ENCODE results near the gene ATOH8. TPM values are rescaled to one million over a fixed set of nuclear protein-coding genes. Genes with fewer than 3 reads are reported as not detected.

The ATOH8 gene
- total RNA-seq, 1 donor from 2014 or later: 7.7 TPM

DNA sequence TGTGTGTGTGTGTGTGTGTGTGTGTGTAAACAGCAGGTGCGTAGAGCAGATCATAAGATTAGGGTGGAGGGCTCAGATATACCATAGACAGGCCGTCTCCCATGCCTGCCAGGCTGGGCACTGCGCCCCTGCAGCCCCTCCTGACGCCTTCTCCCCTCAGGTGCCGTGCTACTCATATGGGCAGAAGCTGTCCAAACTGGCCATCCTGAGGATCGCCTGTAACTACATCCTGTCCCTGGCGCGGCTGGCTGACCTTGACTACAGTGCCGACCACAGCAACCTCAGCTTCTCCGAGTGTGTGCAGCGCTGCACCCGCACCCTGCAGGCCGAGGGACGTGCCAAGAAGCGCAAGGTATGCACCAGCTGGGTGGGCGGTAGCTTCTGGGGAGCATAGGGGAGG is 10.0 kb downstream of the ATOH8 start:
- H3K9me3 Mint-ChIP-seq: no peaks in the 10 kb centered on the region
- H3K4me1 Mint-ChIP-seq: peaks cover 57% of the 10 kb centered on the region
- no peak overlapping the region for H3K27ac Mint-ChIP-seq (ENCODE audit: unreplicated experiment)
- TF ChIP-seq, protein P1, sequence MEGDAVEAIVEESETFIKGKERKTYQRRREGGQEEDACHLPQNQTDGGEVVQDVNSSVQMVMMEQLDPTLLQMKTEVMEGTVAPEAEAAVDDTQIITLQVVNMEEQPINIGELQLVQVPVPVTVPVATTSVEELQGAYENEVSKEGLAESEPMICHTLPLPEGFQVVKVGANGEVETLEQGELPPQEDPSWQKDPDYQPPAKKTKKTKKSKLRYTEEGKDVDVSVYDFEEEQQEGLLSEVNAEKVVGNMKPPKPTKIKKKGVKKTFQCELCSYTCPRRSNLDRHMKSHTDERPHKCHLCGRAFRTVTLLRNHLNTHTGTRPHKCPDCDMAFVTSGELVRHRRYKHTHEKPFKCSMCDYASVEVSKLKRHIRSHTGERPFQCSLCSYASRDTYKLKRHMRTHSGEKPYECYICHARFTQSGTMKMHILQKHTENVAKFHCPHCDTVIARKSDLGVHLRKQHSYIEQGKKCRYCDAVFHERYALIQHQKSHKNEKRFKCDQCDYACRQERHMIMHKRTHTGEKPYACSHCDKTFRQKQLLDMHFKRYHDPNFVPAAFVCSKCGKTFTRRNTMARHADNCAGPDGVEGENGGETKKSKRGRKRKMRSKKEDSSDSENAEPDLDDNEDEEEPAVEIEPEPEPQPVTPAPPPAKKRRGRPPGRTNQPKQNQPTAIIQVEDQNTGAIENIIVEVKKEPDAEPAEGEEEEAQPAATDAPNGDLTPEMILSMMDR (conservative IDR thresholded peaks at IDR 0.05): no peak
- no peaks in the 10 kb centered on the region for H3K36me3 Mint-ChIP-seq (ENCODE audit: low read depth)
- no peaks in the 10 kb centered on the region for H3K27me3 Mint-ChIP-seq (ENCODE audit: low read depth)
- DNase-seq (ENCODE audit: low read depth, low spot score): no peak
- peak overlapping the region; percentile 17 for H3K4me3 Mint-ChIP-seq

DNA sequence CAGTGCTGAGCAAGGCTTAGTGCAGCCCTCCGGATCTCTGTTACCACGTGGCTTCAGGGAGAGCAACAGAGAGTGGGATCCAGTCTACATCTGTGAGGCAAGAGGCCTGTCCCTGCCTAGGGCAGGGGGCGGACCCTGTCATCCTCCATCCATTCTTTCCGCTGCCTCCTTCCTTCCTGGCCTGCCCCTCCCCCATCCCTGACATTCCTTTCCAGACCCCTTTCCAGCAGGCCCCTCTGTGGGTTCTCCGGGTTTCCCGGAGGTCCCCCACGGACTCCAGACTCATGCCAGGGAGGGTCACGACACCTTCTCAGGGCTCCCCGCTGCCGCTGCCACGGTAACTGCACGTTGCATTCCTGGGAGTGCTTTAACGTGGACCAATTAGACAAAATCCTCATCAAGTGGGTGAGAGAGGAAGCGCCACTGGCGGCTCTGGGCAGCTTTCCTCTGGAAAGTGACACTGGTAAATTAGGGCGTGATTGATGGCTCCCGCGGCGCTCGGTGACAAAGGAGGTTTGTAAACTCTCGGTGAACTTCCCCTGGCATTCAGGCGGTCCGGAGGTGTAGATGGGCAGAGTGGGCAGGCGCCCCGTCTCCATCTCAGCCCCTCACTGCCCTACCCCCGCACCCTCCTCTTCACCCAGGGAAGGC is 11.4 kb downstream of the ATOH8 start:
- Mint-ChIP-seq H3K36me3 (ENCODE audit: low read depth) (no peaks in the 10 kb centered on the region), H3K4me1 (peaks cover 62% of the 10 kb centered on the region), H3K4me3 (peak overlapping the region; percentile 82), H3K27ac (ENCODE audit: unreplicated experiment) (peak overlapping the region; percentile 94), H3K27me3 (ENCODE audit: low read depth) (no peaks in the 10 kb centered on the region), H3K9me3 (no peaks in the 10 kb centered on the region)
- TF ChIP-seq, protein P1 (conservative IDR thresholded peaks at IDR 0.05): no peak
- DNase-seq (ENCODE audit: low read depth, low spot score): peak; percentile 66

DNA sequence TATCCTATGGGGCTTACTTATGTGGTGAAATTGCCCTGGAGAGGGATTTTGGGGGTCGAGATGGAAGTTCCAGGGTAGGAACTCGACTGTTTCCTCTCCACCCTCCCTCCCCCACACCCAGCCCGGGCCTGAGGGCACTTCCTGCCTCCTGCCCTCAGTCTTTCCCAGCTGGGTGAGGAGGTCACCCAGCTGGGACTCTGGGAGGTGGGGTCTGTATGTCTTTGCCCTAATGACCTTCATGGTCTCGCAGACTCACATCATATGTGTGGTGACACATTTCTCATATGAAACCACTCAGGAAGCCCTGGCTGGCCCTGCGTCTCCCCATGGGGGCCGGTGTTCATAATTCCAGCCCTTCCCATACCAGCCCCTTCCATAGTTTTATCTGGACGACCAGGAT is 12.4 kb downstream of the ATOH8 start:
- H3K4me1 Mint-ChIP-seq: peaks cover 58% of the 10 kb centered on the region
- H3K4me3 Mint-ChIP-seq: peak overlapping the region; percentile 82
- TF ChIP-seq, protein P1 (conservative IDR thresholded peaks at IDR 0.05): no peak
- no peak overlapping the region for H3K27ac Mint-ChIP-seq (ENCODE audit: unreplicated experiment)
- H3K9me3 Mint-ChIP-seq: no peaks in the 10 kb centered on the region
- H3K36me3 Mint-ChIP-seq (ENCODE audit: low read depth): no peaks in the 10 kb centered on the region
- H3K27me3 Mint-ChIP-seq (ENCODE audit: low read depth): no peaks in the 10 kb centered on the region
- DNase-seq (ENCODE audit: low read depth, low spot score): no peak

DNA sequence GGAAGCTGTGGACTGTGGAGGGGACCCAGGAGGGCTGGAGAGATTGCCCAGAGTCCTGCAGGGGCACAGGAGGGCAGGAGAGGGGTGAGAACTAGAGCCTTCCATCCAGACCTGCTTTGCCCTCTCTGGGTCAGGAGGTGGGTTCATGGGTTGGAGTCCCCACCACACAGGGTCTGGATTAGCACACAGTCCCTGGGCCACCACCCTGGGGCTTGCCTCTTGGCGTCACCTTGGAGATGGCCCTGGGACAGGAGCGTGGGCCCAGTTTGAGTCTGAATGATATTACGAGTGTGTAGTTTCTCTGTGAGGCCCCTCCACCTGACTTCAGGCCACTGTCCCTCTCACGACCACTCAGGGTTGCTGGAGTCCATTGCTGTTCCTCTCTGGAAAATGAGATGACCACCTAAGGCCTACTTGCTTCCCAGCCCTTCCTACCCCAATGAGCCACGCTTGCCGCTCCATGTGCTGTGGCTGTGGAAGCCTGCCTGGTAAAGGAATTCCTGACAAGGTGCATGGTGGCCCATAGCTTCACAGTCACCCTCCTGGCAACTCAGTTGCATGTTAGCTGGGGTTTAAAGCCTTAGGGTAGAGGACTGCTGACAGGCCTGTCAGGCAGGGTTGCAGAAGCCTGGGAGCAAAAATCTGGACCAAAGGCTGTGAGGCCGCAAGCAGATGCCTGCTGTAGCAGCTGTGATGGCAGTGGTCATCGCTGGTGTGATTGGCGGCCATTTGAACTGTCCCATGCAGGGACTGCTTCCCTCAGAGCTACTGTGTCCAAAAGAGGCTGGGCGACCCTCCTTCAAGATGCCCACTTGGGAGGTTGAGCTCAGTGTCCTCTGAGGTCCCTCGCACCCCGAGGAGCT is 14.2 kb downstream of the ATOH8 start:
- Mint-ChIP-seq H3K27ac (ENCODE audit: unreplicated experiment) (no peak overlapping the region), H3K9me3 (no peaks in the 10 kb centered on the region), H3K4me3 (no peak overlapping the region), H3K27me3 (ENCODE audit: low read depth) (no peaks in the 10 kb centered on the region), H3K4me1 (peaks cover 71% of the 10 kb centered on the region), H3K36me3 (ENCODE audit: low read depth) (no peaks in the 10 kb centered on the region)
- no peak for DNase-seq (ENCODE audit: low read depth, low spot score)
- TF ChIP-seq, protein P1 (conservative IDR thresholded peaks at IDR 0.05): no peak

DNA sequence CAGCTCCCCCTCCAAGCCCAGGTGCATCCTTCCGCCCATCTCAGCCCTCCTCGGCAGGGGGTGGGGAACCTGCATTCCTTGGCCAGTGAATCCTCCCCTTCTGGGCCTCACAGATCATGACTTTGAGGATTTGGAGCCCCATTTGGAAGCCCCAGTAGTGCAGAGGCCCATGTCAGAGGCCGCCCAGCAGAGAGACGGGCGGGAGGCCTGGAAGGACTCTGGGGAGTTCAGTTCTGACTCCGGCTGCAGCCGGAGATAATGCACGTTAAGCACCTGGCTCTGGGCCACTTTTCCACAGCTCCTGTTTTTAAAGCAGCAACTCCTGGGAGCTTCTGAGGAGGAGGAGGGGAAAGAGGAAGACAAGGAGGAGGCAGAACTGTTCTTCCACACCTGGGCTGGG is 14.9 kb downstream of the ATOH8 start:
- Mint-ChIP-seq H3K36me3 (ENCODE audit: low read depth) (no peaks in the 10 kb centered on the region), H3K4me3 (no peak overlapping the region), H3K27me3 (ENCODE audit: low read depth) (no peaks in the 10 kb centered on the region), H3K27ac (ENCODE audit: unreplicated experiment) (no peak overlapping the region), H3K9me3 (no peaks in the 10 kb centered on the region), H3K4me1 (peaks cover 73% of the 10 kb centered on the region)
- DNase-seq (ENCODE audit: low read depth, low spot score): no peak
- TF ChIP-seq, protein P1 (conservative IDR thresholded peaks at IDR 0.05): no peak

Data from neural crest cell (in vitro differentiated cells).